Osteocyte (in vitro differentiated cells): ENCODE results near the gene TBK1. TPM values are rescaled to one million over a fixed set of nuclear protein-coding genes. Genes with fewer than 3 reads are reported as not detected.

ENCODE experiments used
- DNase-seq: peaks from one replicate; pipeline ENCODE4 v3.0.0; 2021; ENCODE audit warnings: mixed read lengths; ENCODE audit not compliant: unreplicated experiment; ENCODE audit errors: extremely low spot score
- H3K27ac Mint-ChIP-seq: one replicate; pipeline ENCODE4 v1.8.0; 2021; ENCODE audit warnings: mild to moderate bottlenecking, mixed read lengths; ENCODE audit not compliant: unreplicated experiment
- H3K27me3 Mint-ChIP-seq: one replicate; pipeline ENCODE4 v1.8.0; 2021; ENCODE audit warnings: mixed read lengths; ENCODE audit not compliant: unreplicated experiment
- H3K36me3 Mint-ChIP-seq: one replicate; pipeline ENCODE4 v1.8.0; 2021; ENCODE audit warnings: mixed read lengths; ENCODE audit not compliant: unreplicated experiment
- H3K4me1 Mint-ChIP-seq: one replicate; pipeline ENCODE4 v1.8.0; 2021; ENCODE audit warnings: mixed read lengths; ENCODE audit not compliant: unreplicated experiment
- H3K4me3 Mint-ChIP-seq: one replicate; pipeline ENCODE4 v1.8.0; 2021; ENCODE audit warnings: mild to moderate bottlenecking, moderate library complexity, mixed read lengths; ENCODE audit not compliant: unreplicated experiment
- H3K9me3 Mint-ChIP-seq: one replicate; pipeline ENCODE4 v1.8.0; 2021; ENCODE audit warnings: mixed read lengths; ENCODE audit not compliant: unreplicated experiment
- CTCF ChIP-seq: fragments of 200-600 bp; sonication (generic); IDR thresholded peaks from 2 replicates; pipeline ENCODE4 v1.5.0; 2021; ENCODE audit warnings: antibody characterized with exemption, mild to moderate bottlenecking, moderate library complexity
- total RNA-seq: library from RNA; stranded (reverse); gene quantifications from 2 replicates; pipeline ENCODE4 v1.2.1, GENCODE V29; 2021

Gene TBK1
- total RNA-seq, 1 donor from 2014 or later: 22.2 TPM

DNA sequence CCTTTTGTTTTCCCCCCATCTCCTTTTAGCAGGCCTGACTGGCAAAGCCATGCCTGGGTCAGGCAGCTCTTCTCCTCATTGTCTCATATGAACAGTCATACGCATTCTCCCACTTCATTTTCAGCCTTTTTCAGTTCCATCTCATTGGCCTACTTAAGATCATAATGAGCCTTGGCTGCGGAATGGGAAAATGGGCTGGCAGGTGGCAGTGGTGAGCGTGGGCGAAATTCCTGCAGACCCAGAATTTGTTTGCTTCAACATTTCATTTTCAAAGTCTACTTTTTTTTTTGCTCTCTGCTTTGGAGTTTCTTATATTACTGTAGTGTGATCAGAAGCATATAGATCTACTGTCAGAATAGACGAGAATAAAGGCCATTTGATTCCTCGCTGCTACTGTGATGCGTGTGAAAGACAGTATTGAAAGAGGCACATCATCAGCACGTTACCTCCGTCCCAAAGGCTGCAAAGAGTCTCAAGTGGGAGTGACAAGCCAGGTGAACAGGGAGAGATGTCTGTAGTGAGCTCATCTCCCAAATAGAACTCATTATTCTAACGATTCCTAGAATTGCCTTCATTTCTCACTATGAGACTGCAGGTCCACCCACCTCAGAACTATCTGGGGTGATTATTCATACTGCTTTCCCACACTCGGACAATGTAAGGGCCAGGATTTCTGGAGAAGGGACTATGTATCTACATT, 73.7 kb downstream of the TBK1 start:
- H3K27ac Mint-ChIP-seq: no peak overlapping the region
- no peaks in the 10 kb centered on the region for H3K36me3 Mint-ChIP-seq
- H3K4me1 Mint-ChIP-seq: peaks cover 19% of the 10 kb centered on the region
- no peak for DNase-seq
- no peak for TF ChIP-seq CTCF
- no peak overlapping the region for H3K4me3 Mint-ChIP-seq
- no peaks in the 10 kb centered on the region for H3K9me3 Mint-ChIP-seq
- H3K27me3 Mint-ChIP-seq: peaks cover 5% of the 10 kb centered on the region

GRCh38 chr12:64526859-64527258, 74.9 kb downstream of the TBK1 start:
- Mint-ChIP-seq H3K9me3 (no peaks in the 10 kb centered on the region), H3K27ac (no peak overlapping the region), H3K4me3 (no peak overlapping the region), H3K36me3 (no peaks in the 10 kb centered on the region), H3K4me1 (peaks cover 13% of the 10 kb centered on the region), H3K27me3 (peaks cover 2% of the 10 kb centered on the region)
- no peak for TF ChIP-seq CTCF
- DNase-seq: no peak

GRCh38 chr12:64528616-64529015, 76.7 kb downstream of the TBK1 start:
- H3K27me3 Mint-ChIP-seq: peaks cover 2% of the 10 kb centered on the region
- H3K9me3 Mint-ChIP-seq: no peaks in the 10 kb centered on the region
- no peaks in the 10 kb centered on the region for H3K36me3 Mint-ChIP-seq
- TF ChIP-seq CTCF: no peak
- H3K4me1 Mint-ChIP-seq: no peaks in the 10 kb centered on the region
- no peak overlapping the region for H3K27ac Mint-ChIP-seq
- no peak for DNase-seq
- H3K4me3 Mint-ChIP-seq: no peak overlapping the region

- Mint-ChIP-seq H3K4me1 (no peaks in the 10 kb centered on the region), H3K27me3 (peaks cover 4% of the 10 kb centered on the region), H3K27ac (no peak overlapping the region), H3K36me3 (no peaks in the 10 kb centered on the region), H3K4me3 (no peak overlapping the region), H3K9me3 (no peaks in the 10 kb centered on the region)
- no peak for TF ChIP-seq CTCF
- DNase-seq: no peak
Observed at GRCh38 chr12:64530566-64530965, 78.6 kb downstream of the TBK1 start.

DNA sequence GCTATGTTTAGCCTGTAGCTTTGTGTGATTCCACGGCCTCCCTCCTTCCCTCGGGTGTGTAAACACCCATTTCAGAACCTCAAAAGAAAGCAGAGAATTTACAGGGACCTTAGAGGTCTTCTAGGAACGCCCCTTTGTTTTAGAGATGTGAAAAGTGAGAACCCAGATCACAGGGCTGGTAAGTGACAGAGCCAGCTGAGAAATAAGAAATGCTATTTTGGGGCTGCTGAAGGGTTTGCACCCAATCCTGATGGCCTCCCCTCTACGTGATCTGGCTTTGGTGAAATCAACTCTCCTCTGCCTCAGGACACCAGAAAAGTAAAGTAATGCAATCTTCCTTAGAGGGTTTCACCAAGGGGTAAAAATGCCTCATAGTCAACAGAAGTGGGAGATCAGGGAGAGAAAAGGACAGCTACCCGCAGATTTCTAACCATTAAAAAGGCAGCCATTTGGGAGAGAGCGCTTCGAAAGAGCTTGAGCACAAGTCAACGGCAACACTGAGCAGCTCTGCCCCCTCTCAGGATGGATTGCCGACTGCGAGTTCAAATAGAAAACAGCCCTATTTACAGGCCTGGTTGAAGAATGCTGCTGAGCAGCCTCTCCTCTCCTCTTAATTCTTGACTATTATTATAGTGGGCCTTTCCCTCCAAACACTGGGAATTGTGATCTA, 79.9 kb downstream of the TBK1 start:
- Mint-ChIP-seq H3K4me1 (no peaks in the 10 kb centered on the region), H3K4me3 (no peak overlapping the region), H3K27me3 (peaks cover 5% of the 10 kb centered on the region), H3K27ac (no peak overlapping the region), H3K36me3 (no peaks in the 10 kb centered on the region), H3K9me3 (no peaks in the 10 kb centered on the region)
- DNase-seq: no peak
- TF ChIP-seq CTCF: no peak
